Fibroblast of lung (primary cell): ENCODE data around the gene SLC7A6. TPM values are rescaled to one million over a fixed set of nuclear protein-coding genes. Genes with fewer than 3 reads are reported as not detected.
A peak's percentile ranks its signal among the peaks of the same experiment; 100 is the strongest.

Experiments used
- DNase-seq, 2 donors: peaks; one replicate each; pipeline versions ENCODE4 v3.0.0 to v3.0.0-alpha.2; 2010; ENCODE audit warnings: low read depth in 2 of 2
- H2AFZ ChIP-seq: 2 replicates; pipeline ENCODE4 v1.5.1; 2012; ENCODE audit warnings: low read length, control low read depth, inconsistent platforms
- H3K27ac ChIP-seq: 2 replicates; pipeline ENCODE4 v1.5.1; 2011; ENCODE audit warnings: low read length, control low read depth; ENCODE audit not compliant: insufficient read depth
- H3K27me3 ChIP-seq: 2 replicates; pipeline ENCODE4 v1.5.1; 2011; ENCODE audit warnings: mild to moderate bottlenecking, low read length; ENCODE audit not compliant: control insufficient read depth, insufficient read depth
- H3K36me3 ChIP-seq: 2 replicates; pipeline ENCODE4 v1.5.1; 2011; ENCODE audit warnings: low read length; ENCODE audit not compliant: control insufficient read depth, insufficient read depth
- H3K4me1 ChIP-seq: 2 replicates; pipeline ENCODE4 v1.5.1; 2011; ENCODE audit warnings: low read length; ENCODE audit not compliant: control insufficient read depth, insufficient read depth; ENCODE audit errors: extremely low read depth
- H3K4me2 ChIP-seq: 2 replicates; pipeline ENCODE4 v1.5.1; 2011; ENCODE audit warnings: low read length, control low read depth; ENCODE audit not compliant: insufficient read depth; ENCODE audit errors: extremely low read depth
- H3K4me3 ChIP-seq, 4 experiments: fragments of 200-600 bp in 1 of 4; sonication (generic) in 1 of 4; replicated peaks in 1 of 4; 2 replicates each; pipeline ENCODE4 v1.5.1; 2011 to 2016; ENCODE audit warnings: low read length in 4 of 4, low read depth in 3 of 4, mild to moderate bottlenecking in 3 of 4, control low read depth in 2 of 4, inconsistent platforms in 1 of 4, mixed read lengths in 1 of 4; ENCODE audit not compliant: insufficient read depth in 1 of 4; ENCODE audit errors: control extremely low read depth in 1 of 4
- H3K79me2 ChIP-seq: 2 replicates; pipeline ENCODE4 v1.5.1; 2012; ENCODE audit warnings: mild to moderate bottlenecking, low read length, inconsistent platforms; ENCODE audit not compliant: control insufficient read depth, insufficient read depth
- H3K9ac ChIP-seq: 2 replicates; pipeline ENCODE4 v1.5.1; 2011; ENCODE audit warnings: mild to moderate bottlenecking, low read length, control low read depth; ENCODE audit not compliant: insufficient read depth
- H3K9me3 ChIP-seq: 2 replicates; pipeline ENCODE4 v1.5.1; 2012; ENCODE audit warnings: low read depth, low read length; ENCODE audit not compliant: control insufficient read depth, insufficient read depth
- H4K20me1 ChIP-seq: 2 replicates; pipeline ENCODE4 v1.5.1; 2011; ENCODE audit warnings: low read length; ENCODE audit not compliant: control insufficient read depth, insufficient read depth; ENCODE audit errors: extremely low read depth
- EZH2 ChIP-seq: IDR thresholded peaks from 2 replicates; pipeline ENCODE4 v1.5.1; 2012; ENCODE audit warnings: low read length, control low read depth, mild to moderate bottlenecking; ENCODE audit errors: missing control alignments
- polyA plus RNA-seq, 2 donors: library from polyadenylated mRNA; depleted of rRNA in 1 of 2; stranded (reverse) in 1 of 2; unstranded in 1 of 2; fragments of >200 nt; gene quantifications; 2 replicates each; pipeline ENCODE4 v1.2.1, GENCODE V29; 2011 to 2012; ENCODE audit warnings: missing spikeins in 1 of 2
- total RNA-seq: library from RNA; depleted of rRNA; stranded (reverse); fragments of >200 nt; gene quantifications from 2 replicates; pipeline ENCODE4 v1.2.1, GENCODE V29; 2014
- TF ChIP-seq, protein P1 (sequence below), 2 donors: IDR thresholded peaks in 1 of 2; conservative IDR thresholded peaks in 1 of 2; 1 replicate in 1 of 2; 2 replicates in 1 of 2; pipeline ENCODE4 v1.5.1; 2011 to 2012; ENCODE audit warnings: low read length in 2 of 2, control low read depth in 1 of 2, inconsistent platforms in 1 of 2, low read depth in 1 of 2, mild to moderate bottlenecking in 1 of 2

The SLC7A6 gene
- total and polyA plus RNA-seq, 2 donors (not counting 1 experiment from before 2014, with no cell fraction given) = 11.9 to 19.0 TPM

GRCh38 chr16:68289202-68289601, 24.9 kb downstream of the SLC7A6 start:
- Histone ChIP-seq H3K36me3 (peaks cover 13% of the 10 kb centered on the region), H4K20me1 (no peaks in the 10 kb centered on the region), H3K4me3 (no peak overlapping the region), H3K4me2 (no peak overlapping the region), H3K27me3 (no peaks in the 10 kb centered on the region), H3K27ac (no peak overlapping the region), H3K9me3 (no peaks in the 10 kb centered on the region), H3K4me1 (peaks cover 10% of the 10 kb centered on the region), H3K79me2 (peaks cover 6% of the 10 kb centered on the region), H3K9ac (no peak overlapping the region), H2AFZ (no peak overlapping the region)
- DNase-seq = no peak
- TF ChIP-seq, protein P1, sequence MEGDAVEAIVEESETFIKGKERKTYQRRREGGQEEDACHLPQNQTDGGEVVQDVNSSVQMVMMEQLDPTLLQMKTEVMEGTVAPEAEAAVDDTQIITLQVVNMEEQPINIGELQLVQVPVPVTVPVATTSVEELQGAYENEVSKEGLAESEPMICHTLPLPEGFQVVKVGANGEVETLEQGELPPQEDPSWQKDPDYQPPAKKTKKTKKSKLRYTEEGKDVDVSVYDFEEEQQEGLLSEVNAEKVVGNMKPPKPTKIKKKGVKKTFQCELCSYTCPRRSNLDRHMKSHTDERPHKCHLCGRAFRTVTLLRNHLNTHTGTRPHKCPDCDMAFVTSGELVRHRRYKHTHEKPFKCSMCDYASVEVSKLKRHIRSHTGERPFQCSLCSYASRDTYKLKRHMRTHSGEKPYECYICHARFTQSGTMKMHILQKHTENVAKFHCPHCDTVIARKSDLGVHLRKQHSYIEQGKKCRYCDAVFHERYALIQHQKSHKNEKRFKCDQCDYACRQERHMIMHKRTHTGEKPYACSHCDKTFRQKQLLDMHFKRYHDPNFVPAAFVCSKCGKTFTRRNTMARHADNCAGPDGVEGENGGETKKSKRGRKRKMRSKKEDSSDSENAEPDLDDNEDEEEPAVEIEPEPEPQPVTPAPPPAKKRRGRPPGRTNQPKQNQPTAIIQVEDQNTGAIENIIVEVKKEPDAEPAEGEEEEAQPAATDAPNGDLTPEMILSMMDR (conservative IDR thresholded peaks at IDR 0.05 in 1 of 2, IDR thresholded peaks at IDR 0.05 in 1 of 2; ENCODE audit: low read depth in 1 of 2, low read length in 2 of 2) = no peak
- no peak for TF ChIP-seq EZH2

- Histone ChIP-seq H3K36me3 (peaks cover 13% of the 10 kb centered on the region), H3K9me3 (no peaks in the 10 kb centered on the region), H3K9ac (no peak overlapping the region), H4K20me1 (no peaks in the 10 kb centered on the region), H3K4me3 (no peak overlapping the region), H3K4me2 (no peak overlapping the region), H3K27ac (no peak overlapping the region), H2AFZ (no peak overlapping the region), H3K79me2 (peaks cover 6% of the 10 kb centered on the region), H3K4me1 (peaks cover 10% of the 10 kb centered on the region), H3K27me3 (no peaks in the 10 kb centered on the region)
- DNase-seq = peak in 1 of 2 donors; percentile 78
- TF ChIP-seq, protein P1 (conservative IDR thresholded peaks at IDR 0.05 in 1 of 2, IDR thresholded peaks at IDR 0.05 in 1 of 2; ENCODE audit: low read depth in 1 of 2, low read length in 2 of 2) = no peak
- TF ChIP-seq EZH2 = no peak
Measured at GRCh38 chr16:68289621-68290329, 25.4 kb downstream of the SLC7A6 start.

DNA sequence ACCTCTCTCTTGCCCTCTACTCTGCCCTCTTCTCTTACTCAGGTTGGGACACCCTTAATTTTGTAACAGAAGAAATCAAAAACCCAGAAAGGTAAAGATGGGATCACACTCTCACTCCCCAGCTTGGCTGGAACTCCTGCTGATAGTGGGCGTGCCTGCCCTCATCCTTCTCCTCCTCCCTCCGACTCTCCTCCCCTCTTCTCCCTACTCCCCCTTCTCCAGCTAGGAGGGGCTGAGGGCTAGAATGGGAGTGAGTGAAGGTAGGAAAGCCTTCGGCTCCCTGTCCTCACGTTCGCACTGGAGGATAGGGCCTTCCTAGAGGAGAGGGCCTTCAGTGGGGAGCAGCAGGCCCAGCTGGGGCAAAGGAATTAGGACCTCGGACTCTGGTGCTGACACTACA, 26.1 kb downstream of the SLC7A6 start:
- Histone ChIP-seq H3K9me3 (no peaks in the 10 kb centered on the region), H3K4me3 (no peak overlapping the region), H3K4me2 (no peak overlapping the region), H2AFZ (no peak overlapping the region), H3K4me1 (peaks cover 10% of the 10 kb centered on the region), H3K36me3 (peaks cover 13% of the 10 kb centered on the region), H3K79me2 (peaks cover 6% of the 10 kb centered on the region), H3K27me3 (no peaks in the 10 kb centered on the region), H3K27ac (no peak overlapping the region), H4K20me1 (no peaks in the 10 kb centered on the region), H3K9ac (no peak overlapping the region)
- no peak for DNase-seq
- TF ChIP-seq EZH2 = no peak
